Trophoblast cell (in vitro differentiated cells and primary cell): ENCODE measurements around the gene RBM19.

Experiments
- DNase-seq, 2 donors: peaks; one replicate each; pipeline ENCODE4 v3.0.0-alpha.2; 2016
- H2AFZ ChIP-seq: 2 replicates; pipeline ENCODE4 v1.6.1; 2013; ENCODE audit warnings: low read length, moderate library complexity, mild to moderate bottlenecking; ENCODE audit not compliant: insufficient read depth, poor library complexity
- H2AK5ac ChIP-seq: 2 replicates; pipeline ENCODE4 v1.6.1; 2013; ENCODE audit warnings: mild to moderate bottlenecking, low read length
- H2BK120ac ChIP-seq: 2 replicates; pipeline ENCODE4 v1.6.1; 2013; ENCODE audit warnings: low read length, mild to moderate bottlenecking, moderate library complexity; ENCODE audit not compliant: insufficient read depth, poor library complexity
- H2BK12ac ChIP-seq: 2 replicates; pipeline ENCODE4 v1.6.1; 2013; ENCODE audit warnings: mild to moderate bottlenecking, low read length, moderate library complexity
- H2BK5ac ChIP-seq: 2 replicates; pipeline ENCODE4 v1.6.1; 2013; ENCODE audit warnings: low read length, low read depth, moderate library complexity, mild to moderate bottlenecking; ENCODE audit not compliant: poor library complexity
- H3K14ac ChIP-seq: 2 replicates; pipeline ENCODE4 v1.6.1; 2013; ENCODE audit warnings: mild to moderate bottlenecking, low read length
- H3K18ac ChIP-seq: 2 replicates; pipeline ENCODE4 v1.6.1; 2013; ENCODE audit warnings: mild to moderate bottlenecking, low read length
- H3K23ac ChIP-seq: 2 replicates; pipeline ENCODE4 v1.6.1; 2013; ENCODE audit warnings: low read length
- H3K27ac ChIP-seq: 2 replicates; pipeline ENCODE4 v1.5.1; 2013; ENCODE audit warnings: low read depth, mild to moderate bottlenecking, inconsistent platforms, low read length, moderate library complexity
- H3K27me3 ChIP-seq: 2 replicates; pipeline ENCODE4 v1.6.1; 2013; ENCODE audit warnings: inconsistent platforms, mild to moderate bottlenecking, low read length, moderate library complexity; ENCODE audit not compliant: insufficient read depth
- H3K36me3 ChIP-seq, 2 experiments: 1 replicate in 1 of 2; 2 replicates in 1 of 2; pipeline ENCODE4 v1.6.1; 2013; ENCODE audit warnings: low read length in 2 of 2, mild to moderate bottlenecking in 2 of 2, moderate library complexity in 1 of 2; ENCODE audit not compliant: insufficient read depth in 2 of 2, control insufficient read depth in 1 of 2
- H3K4ac ChIP-seq: 2 replicates; pipeline ENCODE4 v1.6.1; 2013; ENCODE audit warnings: low read depth, mild to moderate bottlenecking, low read length, moderate library complexity
- H3K4me1 ChIP-seq, 2 experiments: 1 replicate in 1 of 2; 2 replicates in 1 of 2; pipeline ENCODE4 v1.6.1; 2013; ENCODE audit warnings: low read length in 2 of 2, mild to moderate bottlenecking in 2 of 2, moderate library complexity in 1 of 2; ENCODE audit not compliant: insufficient read depth in 2 of 2, control insufficient read depth in 1 of 2
- H3K4me2 ChIP-seq: 2 replicates; pipeline ENCODE4 v1.6.1; 2013; ENCODE audit warnings: inconsistent platforms, mild to moderate bottlenecking, low read length, moderate library complexity
- H3K4me3 ChIP-seq: 2 replicates; pipeline ENCODE4 v1.5.1; 2013; ENCODE audit warnings: mild to moderate bottlenecking, low read depth, low read length, inconsistent platforms
- H3K79me1 ChIP-seq: one replicate; pipeline ENCODE4 v1.6.1; 2013; ENCODE audit warnings: low read length
- H3K79me2 ChIP-seq: 2 replicates; pipeline ENCODE4 v1.6.1; 2013; ENCODE audit warnings: low read length, mild to moderate bottlenecking; ENCODE audit not compliant: control insufficient read depth, insufficient read depth, poor library complexity
- H3K9ac ChIP-seq: 2 replicates; pipeline ENCODE4 v1.6.1; 2013; ENCODE audit warnings: mild to moderate bottlenecking, low read length
- H3K9me3 ChIP-seq: 2 replicates; pipeline ENCODE4 v1.6.1; 2013; ENCODE audit warnings: low read depth, mild to moderate bottlenecking, control low read depth, inconsistent platforms, low read length; ENCODE audit not compliant: insufficient read depth
- H4K12ac ChIP-seq: 2 replicates; pipeline ENCODE4 v1.6.1; 2013; ENCODE audit warnings: low read depth, mild to moderate bottlenecking, low read length, moderate library complexity
- H4K8ac ChIP-seq: 2 replicates; pipeline ENCODE4 v1.6.1; 2013; ENCODE audit warnings: low read depth, mild to moderate bottlenecking, low read length, moderate library complexity
- H4K91ac ChIP-seq: one replicate; pipeline ENCODE4 v1.6.1; 2013; ENCODE audit warnings: low read depth, mild to moderate bottlenecking, low read length, moderate library complexity
- WGBS: extraction: QIAGEN DNeasy Blood & Tissue Kit; methylation state at CpG from one replicate; pipeline ENCODE4 v1.1.7; 2013; ENCODE audit warnings: missing lambda C conversion rate; ENCODE audit not compliant: insufficient read length, insufficient coverage; ENCODE audit errors: extremely low coverage; 5-methylcytosine and 5-hydroxymethylcytosine counted together

RBM19 gene

DNA sequence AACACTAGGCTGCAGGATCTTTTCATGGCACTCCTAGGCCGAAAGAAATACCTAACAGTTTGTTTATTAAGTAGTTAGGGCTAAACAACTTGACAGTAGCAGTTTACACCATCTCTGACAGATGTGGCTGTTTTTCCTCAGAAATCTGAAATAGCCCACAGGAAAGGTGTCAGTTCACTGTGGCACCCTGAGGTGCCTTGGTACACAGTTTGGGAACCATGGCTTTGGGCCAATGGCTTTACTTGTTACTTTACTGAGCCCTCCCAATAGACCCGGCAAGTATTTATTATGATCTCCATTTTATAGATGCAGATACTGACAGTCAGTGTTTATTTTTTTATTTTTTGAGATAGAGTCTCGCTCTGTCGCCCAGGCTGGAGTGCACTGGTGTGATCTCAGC, 69.3 kb downstream of the RBM19 start:
- H3K27me3 ChIP-seq: no peaks in the 10 kb centered on the region
- no peak overlapping the region for H2BK5ac ChIP-seq
- H2BK120ac ChIP-seq: no peak overlapping the region
- H3K4me2 ChIP-seq: no peak overlapping the region
- no peak overlapping the region for H4K12ac ChIP-seq
- H3K36me3 ChIP-seq: peaks cover 0 to 5% of the 10 kb centered on the region in 2 experiments
- H2AK5ac ChIP-seq: no peak overlapping the region
- H3K4ac ChIP-seq: no peak overlapping the region
- no peak overlapping the region for H4K91ac ChIP-seq
- no peak overlapping the region for H3K4me3 ChIP-seq
- no peak overlapping the region for H3K27ac ChIP-seq
- no peak overlapping the region for H3K14ac ChIP-seq
- no CpG with 5 or more reads among the region's 4 CpGs for WGBS
- peaks cover 3% of the 10 kb centered on the region for H3K79me1 ChIP-seq
- no peak overlapping the region for H2BK12ac ChIP-seq
- H3K18ac ChIP-seq: no peak overlapping the region
- H4K8ac ChIP-seq: no peak overlapping the region
- H3K79me2 ChIP-seq: no peaks in the 10 kb centered on the region
- no peak overlapping the region for H2AFZ ChIP-seq
- H3K9ac ChIP-seq: no peak overlapping the region
- H3K4me1 ChIP-seq: peaks cover 8 to 9% of the 10 kb centered on the region in 2 experiments
- H3K23ac ChIP-seq: no peak overlapping the region
- peaks cover 2% of the 10 kb centered on the region for H3K9me3 ChIP-seq
- DNase-seq: no peak

DNA sequence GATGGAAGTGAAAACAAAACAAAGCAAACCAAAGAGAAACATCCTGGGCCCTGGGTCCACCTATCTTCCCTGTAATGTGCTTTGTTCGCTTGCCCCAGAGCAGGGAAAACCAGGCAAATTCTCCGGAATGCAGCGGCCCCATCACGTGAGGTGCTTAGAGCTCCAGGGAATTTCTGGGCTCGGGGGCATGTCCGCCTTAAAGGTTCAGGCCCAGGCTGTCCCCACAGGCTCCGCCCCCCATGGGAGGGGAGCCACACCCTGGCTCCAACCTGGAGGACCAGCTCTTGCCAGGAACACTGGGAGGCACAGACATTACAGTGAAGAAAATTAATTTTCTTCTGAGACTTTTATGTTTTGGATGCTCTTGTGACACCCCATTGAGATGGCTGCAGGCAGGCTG, 69.9 kb downstream of the RBM19 start:
- Histone ChIP-seq H3K27ac (no peak overlapping the region), H3K23ac (no peak overlapping the region), H3K9ac (no peak overlapping the region), H3K36me3 (peaks cover 0 to 5% of the 10 kb centered on the region in 2 experiments), H2AFZ (no peak overlapping the region), H3K4me1 (peaks cover 8 to 9% of the 10 kb centered on the region in 2 experiments), H3K14ac (no peak overlapping the region), H2BK120ac (no peak overlapping the region), H2BK5ac (no peak overlapping the region), H3K4ac (no peak overlapping the region), H2AK5ac (no peak overlapping the region), H4K12ac (no peak overlapping the region), H3K4me3 (no peak overlapping the region), H3K4me2 (no peak overlapping the region), H3K27me3 (no peaks in the 10 kb centered on the region), H3K9me3 (peaks cover 2% of the 10 kb centered on the region), H2BK12ac (no peak overlapping the region), H3K18ac (no peak overlapping the region), H4K8ac (no peak overlapping the region), H3K79me1 (peaks cover 3% of the 10 kb centered on the region), H3K79me2 (no peaks in the 10 kb centered on the region), H4K91ac (no peak overlapping the region)
- peak; percentile 44 to 59 for DNase-seq
- whole genome bisulfite sequencing: no CpG with 5 or more reads among the region's 7 CpGs

DNA sequence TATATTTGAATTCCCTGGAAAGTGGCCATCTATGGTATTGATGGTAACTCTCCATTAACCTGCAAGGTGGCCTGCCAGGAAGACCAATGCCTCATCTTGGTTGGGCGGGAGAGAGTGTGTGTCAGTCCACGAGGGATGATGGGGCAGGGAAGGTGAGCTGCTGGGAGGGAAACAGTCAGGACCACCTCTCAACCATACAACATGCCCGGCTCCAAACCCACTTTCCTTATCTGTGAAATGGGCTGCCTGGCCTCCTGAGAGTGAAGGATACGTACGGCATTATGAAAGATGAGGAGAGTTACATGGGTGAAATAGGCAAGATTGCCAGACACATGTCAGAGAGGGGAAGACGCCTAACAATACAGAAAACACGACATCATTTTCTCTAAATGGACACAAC, 70.9 kb downstream of the RBM19 start:
- Histone ChIP-seq H3K4me2 (no peak overlapping the region), H3K4me1 (peaks cover 8 to 9% of the 10 kb centered on the region in 2 experiments), H2BK12ac (no peak overlapping the region), H4K91ac (no peak overlapping the region), H3K27ac (no peak overlapping the region), H3K4me3 (no peak overlapping the region), H2AK5ac (no peak overlapping the region), H4K12ac (no peak overlapping the region), H3K79me2 (no peaks in the 10 kb centered on the region), H3K79me1 (peaks cover 3% of the 10 kb centered on the region), H3K23ac (no peak overlapping the region), H3K14ac (no peak overlapping the region), H3K27me3 (no peaks in the 10 kb centered on the region), H3K9me3 (peaks cover 2% of the 10 kb centered on the region), H3K4ac (no peak overlapping the region), H2AFZ (no peak overlapping the region), H2BK120ac (no peak overlapping the region), H2BK5ac (no peak overlapping the region), H4K8ac (no peak overlapping the region), H3K18ac (no peak overlapping the region), H3K36me3 (peaks cover 0 to 3% of the 10 kb centered on the region in 2 experiments), H3K9ac (no peak overlapping the region)
- WGBS: no CpG with 5 or more reads among the region's 7 CpGs
- DNase-seq: no peak

DNA sequence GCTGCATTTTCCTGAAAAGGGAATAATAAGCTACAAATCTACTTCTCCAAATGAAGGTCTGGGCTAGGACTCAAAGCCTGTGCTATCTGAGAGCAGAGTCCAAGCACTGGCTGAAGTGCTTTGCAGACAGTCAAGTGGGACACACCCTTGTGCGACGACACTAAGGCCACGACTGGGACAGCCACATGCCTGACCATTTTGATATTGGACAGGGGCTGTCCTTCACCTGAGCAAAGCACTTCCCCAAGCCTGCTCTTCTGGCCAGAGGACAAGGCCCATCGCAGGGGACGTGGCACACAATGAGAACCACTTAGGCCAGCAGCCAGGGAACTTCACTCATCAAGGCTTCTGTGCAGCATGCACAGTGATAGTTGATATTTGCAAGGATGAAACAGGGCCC, 71.4 kb downstream of the RBM19 start:
- H3K4me3 ChIP-seq: no peak overlapping the region
- no peak overlapping the region for H3K18ac ChIP-seq
- no peak overlapping the region for H3K14ac ChIP-seq
- peaks cover under 1% of the 10 kb centered on the region for H3K79me1 ChIP-seq
- H4K12ac ChIP-seq: no peak overlapping the region
- H3K4me1 ChIP-seq: peaks cover 5 to 7% of the 10 kb centered on the region in 2 experiments
- peaks cover 2% of the 10 kb centered on the region for H3K9me3 ChIP-seq
- no peak overlapping the region for H3K9ac ChIP-seq
- H3K23ac ChIP-seq: no peak overlapping the region
- WGBS: no CpG with 5 or more reads among the region's 5 CpGs
- H3K79me2 ChIP-seq: no peaks in the 10 kb centered on the region
- H4K91ac ChIP-seq: no peak overlapping the region
- H2BK5ac ChIP-seq: no peak overlapping the region
- no peak overlapping the region for H3K4ac ChIP-seq
- H3K27ac ChIP-seq: no peak overlapping the region
- no peak overlapping the region for H2BK12ac ChIP-seq
- H2BK120ac ChIP-seq: no peak overlapping the region
- H3K36me3 ChIP-seq: peaks cover 0 to 3% of the 10 kb centered on the region in 2 experiments
- no peak overlapping the region for H2AK5ac ChIP-seq
- H3K4me2 ChIP-seq: no peak overlapping the region
- H4K8ac ChIP-seq: no peak overlapping the region
- no peak for DNase-seq
- H2AFZ ChIP-seq: no peak overlapping the region
- H3K27me3 ChIP-seq: no peaks in the 10 kb centered on the region
